TTC549 (cell line): ENCODE results near the gene RAB5B.
"Not testable (repeated sequence)": the region's sequence is repeated elsewhere in the genome, so short reads cannot be mapped to it uniquely, and the experiment has no call there.

ENCODE experiments used
- FAIRE-seq: peaks from 2 replicates; lab custom pipeline; 2012; peaks lifted over from hg19 to GRCh38; lab: Jason Lieb, UNC

Gene RAB5B

DNA sequence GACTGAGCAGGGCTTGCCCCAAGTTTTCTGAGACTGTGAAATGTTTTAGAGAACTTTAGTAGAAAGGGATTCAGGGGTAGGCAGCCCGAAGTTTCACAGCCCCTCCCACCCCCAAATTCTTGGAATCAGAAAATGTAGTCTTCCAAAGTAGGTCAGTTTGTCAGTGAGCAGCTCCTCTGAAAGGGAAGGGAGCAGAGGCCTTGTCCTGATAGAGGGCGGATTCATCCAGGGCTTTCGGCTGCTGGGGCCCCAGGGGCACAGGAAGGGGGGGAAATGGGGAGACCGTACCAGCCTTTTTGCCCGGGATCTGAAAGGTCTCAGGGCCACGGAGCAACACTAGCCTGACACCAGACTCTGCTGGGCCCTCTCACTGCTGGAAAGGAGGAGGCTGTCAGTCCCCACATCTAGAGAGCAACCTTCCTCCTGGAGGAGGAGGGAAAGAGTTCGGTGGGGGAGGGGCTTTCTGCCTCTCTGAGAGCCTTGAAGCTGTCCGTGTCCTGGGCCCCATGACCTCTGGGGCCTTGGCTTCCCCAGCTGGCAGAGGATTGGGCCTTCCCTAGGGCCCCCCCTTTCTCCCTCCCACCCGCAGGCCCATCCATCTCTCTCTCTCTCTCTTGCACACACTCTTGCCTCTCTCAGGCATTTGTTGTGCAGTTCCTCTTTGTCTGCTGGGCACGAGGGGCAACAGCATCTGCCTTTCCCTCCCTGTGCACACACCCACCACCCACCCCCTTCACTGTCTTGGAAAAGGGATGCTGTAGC, 46.7 kb downstream of the RAB5B start, which contains the start of gene IKZF4:
IKZF4 (plus strand) TSS at position 621 of the 762 bp plus-strand sequence. CDS start 451 bp downstream, outside the sequence.
- no peak for FAIRE-seq

GRCh38 chr12:56021889-56022497, 48.1 kb downstream of the RAB5B start:
- FAIRE-seq: no peak

GRCh38 chr12:56028511-56029165, 54.8 kb downstream of the RAB5B start:
- no peak for FAIRE-seq

DNA sequence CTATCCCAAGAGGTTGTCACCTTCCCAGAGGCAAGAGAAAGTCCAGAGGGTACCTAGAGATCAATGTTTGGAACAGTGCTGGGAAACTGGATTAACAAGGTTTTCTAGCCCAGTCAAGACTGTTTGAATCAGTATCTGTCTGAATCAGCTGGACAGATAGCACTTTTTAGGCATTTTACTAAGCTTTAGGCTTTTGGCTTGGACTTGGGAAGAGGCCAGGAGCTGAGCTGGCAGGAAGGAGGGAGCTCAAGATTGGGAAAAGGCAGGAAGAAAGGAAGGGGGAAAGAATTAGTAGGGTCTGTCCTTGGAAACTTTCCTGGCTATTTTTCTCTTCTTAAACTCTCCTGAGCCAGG, 55.3 kb downstream of the RAB5B start:
- no peak for FAIRE-seq

- FAIRE-seq: peak; percentile 59
Observed at GRCh38 chr12:56029666-56030293, 55.9 kb downstream of the RAB5B start.

DNA sequence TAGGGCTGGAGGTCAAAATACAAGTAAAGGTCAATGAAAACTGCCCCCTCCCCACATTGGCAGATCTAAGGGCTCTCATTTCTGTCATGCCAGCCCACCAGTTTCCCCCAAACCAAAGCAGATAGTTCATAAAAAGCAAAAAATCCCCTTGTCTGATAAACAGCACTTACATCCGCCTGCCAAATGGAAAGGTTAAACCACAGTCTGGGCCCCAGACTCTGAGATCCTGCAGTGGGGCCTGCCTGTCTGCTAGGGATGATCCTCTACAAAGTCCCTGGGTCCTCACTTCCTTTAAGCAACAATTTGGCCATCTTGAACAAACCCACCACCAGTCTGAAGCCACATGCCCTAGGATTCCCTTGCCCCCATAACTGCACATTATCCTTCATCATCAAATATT, 58.1 kb downstream of the RAB5B start:
- FAIRE-seq: no peak

GRCh38 chr12:56034586-56035332, 60.9 kb downstream of the RAB5B start:
- no peak for FAIRE-seq

GRCh38 chr12:56037161-56037560, 63.3 kb downstream of the RAB5B start:
- no peak for FAIRE-seq

- no peak for FAIRE-seq
Observed at GRCh38 chr12:56038022-56038655, 64.3 kb downstream of the RAB5B start.

DNA sequence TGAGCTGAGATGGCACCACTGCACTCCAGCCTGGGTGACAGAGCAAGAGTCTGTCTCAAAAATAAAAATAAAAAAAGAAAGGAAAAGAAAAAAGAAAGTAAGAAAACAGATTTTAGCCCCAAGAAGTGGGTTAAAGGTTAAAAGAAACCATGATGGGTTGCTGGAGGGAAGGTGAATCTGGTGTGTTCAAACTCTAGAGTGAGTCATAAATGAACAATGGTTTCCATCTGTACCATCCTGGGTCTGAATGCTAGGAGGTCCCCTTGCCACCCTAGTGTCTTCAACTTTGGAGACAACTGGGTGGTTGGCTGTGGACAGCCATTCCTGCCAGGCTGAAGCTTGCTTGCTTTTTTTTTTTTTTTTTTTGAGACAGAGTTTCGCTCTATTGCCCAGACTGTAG, 66.3 kb downstream of the RAB5B start:
- no peak for FAIRE-seq

DNA sequence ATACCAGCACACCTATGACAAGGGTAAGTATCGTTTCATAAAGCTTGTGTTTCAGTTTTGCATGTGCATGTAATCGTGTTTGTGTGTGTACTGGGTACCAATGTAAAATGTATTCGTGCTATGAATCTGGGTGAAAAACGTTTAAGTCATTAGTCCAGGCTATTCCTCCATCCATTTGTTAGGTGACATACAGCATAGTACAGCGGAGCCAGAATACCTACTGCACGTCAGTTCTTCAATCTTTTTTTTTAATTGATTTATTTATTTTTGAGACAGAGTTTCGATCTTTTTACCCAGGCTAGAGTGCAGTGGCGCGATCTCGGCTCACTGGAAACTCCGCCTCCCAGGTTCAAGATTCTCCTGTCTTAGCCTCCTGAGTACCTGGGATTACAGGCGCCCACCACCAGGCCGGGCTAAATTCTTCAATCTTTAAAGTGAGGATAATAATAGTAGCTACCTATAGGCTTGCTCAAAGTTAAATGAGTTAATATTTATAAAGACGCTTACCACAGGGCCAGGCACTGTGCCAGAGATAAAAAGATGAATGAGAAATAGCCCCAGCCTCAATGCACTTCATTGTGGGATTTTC, 67.2 kb downstream of the RAB5B start:
- FAIRE-seq: no peak

- FAIRE-seq: no peak
Observed at GRCh38 chr12:56041552-56042429, 67.9 kb downstream of the RAB5B start, which contains the start of gene RPS26. RPS26 (plus strand) TSS chr12:56041918; CDS start chr12:56042167, 249 bp downstream.

- FAIRE-seq: not testable (repeated sequence)
Observed at GRCh38 chr12:56042430-56042813, 68.5 kb downstream of the RAB5B start.

DNA sequence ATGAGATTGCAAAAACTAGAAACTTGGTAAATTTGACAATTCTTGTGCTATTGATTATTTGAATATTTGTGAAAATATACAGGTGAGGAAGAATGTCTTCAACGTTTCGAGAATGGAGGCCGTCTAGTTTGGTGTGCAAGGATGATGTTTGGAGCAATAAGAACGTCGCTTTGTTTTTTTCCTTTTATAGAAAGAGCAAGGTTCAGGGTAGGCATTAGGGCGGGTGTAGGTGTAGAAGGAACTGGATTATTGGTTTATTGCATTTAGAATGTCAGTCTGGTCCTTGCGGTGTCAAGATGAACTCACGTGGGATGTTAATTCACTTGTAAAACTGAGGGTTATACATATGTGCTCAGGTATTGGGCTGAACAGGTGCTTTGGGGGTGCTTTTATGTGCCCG, 69.0 kb downstream of the RAB5B start:
- FAIRE-seq: no peak
